Measurements from ENCODE around the gene LRR1. TPM values are rescaled to one million over a fixed set of nuclear protein-coding genes. Genes with fewer than 3 reads are reported as not detected.

The LRR1 gene, protein sequence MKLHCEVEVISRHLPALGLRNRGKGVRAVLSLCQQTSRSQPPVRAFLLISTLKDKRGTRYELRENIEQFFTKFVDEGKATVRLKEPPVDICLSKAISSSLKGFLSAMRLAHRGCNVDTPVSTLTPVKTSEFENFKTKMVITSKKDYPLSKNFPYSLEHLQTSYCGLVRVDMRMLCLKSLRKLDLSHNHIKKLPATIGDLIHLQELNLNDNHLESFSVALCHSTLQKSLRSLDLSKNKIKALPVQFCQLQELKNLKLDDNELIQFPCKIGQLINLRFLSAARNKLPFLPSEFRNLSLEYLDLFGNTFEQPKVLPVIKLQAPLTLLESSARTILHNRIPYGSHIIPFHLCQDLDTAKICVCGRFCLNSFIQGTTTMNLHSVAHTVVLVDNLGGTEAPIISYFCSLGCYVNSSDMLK
- total RNA-seq (2022; extraction: Qiagen RNA extraction), result 44.4 to 48.2 TPM (median 46.5 TPM) in 5 replicates

DNA sequence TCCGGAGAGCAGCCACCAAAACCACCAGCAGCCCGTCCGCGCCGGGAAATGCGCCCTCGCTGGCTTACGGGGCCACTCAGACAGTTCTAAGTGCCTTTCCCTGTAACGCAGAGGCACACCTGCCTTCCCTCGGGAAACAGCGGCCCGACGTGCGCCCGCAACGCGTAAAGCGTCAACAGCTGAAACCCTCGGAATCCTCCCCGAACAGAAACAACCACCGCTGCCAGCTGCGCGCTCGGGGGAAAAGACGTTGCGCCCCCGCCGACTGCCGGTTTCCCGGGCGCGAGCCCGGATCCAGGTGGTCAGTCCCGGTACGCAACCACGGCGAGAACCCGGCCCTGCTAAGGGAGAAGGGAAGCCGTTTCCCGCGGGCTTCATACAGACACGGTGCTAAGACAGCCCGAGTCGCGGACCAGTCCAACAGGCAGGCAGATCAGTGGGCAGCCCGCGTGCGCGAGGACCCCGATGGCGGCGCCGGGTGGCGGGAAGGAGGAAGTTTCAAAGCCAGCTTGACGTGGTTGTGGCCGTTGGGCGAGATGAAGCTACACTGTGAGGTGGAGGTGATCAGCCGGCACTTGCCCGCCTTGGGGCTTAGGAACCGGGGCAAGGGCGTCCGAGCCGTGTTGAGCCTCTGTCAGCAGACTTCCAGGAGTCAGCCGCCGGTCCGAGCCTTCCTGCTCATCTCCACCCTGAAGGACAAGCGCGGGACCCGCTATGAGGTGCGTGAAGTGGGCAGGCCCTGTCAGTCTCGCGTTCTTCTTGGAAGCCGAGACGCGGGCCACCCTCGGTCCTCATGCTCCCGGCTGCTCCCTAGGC lies at the start of gene LRR1:
Gene LRR1 (plus strand): TSS at position 456 of the 816 bp plus-strand sequence. CDS start 81 bp downstream, at position 537.

DNA sequence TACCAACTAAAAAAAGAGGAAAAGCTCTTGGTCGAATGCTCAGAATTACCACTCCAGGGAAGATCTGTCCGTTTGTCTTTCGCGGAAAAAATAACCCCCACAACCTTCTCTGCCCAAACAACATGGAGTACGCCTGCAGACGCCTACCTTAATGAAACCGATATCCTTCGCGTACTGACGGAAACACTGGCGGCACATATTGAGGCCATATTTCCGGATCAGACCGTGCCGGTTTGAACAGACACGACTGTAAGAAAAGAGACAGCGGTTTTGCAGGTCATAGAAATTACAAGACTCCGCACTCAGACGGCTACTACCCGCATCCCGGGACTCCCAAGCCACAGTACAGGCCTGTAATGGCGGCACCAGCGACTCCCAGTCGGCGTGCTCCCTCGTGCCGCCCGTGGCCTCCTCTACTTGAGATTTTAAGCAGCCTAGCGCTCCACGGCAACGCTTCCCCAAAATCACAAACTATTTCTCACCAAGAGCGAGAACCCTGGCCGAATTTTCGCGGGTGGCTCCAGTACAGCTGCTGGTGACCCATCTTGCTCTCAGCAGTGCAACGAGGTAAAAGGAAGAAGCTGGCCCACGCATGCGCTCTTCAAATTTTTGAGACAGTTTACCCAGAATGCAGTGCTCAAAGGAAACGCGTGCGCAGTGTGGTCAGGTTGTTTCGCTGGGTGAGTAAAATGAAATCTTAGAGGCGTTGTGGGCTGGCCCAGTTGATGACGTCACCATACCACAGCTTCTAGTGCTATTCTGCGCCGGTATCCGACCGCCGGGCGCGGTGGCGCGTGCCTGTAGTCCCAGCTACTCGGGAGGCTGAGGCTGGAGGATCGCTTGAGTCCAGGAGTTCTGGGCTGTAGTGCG lies 12.7 kb upstream of the LRR1 start, which contains the start of gene RPS29:
Gene RPS29 (minus strand): TSS at position 578 of the 870 bp plus-strand sequence. CDS start 34 bp downstream, at position 544.

DNA sequence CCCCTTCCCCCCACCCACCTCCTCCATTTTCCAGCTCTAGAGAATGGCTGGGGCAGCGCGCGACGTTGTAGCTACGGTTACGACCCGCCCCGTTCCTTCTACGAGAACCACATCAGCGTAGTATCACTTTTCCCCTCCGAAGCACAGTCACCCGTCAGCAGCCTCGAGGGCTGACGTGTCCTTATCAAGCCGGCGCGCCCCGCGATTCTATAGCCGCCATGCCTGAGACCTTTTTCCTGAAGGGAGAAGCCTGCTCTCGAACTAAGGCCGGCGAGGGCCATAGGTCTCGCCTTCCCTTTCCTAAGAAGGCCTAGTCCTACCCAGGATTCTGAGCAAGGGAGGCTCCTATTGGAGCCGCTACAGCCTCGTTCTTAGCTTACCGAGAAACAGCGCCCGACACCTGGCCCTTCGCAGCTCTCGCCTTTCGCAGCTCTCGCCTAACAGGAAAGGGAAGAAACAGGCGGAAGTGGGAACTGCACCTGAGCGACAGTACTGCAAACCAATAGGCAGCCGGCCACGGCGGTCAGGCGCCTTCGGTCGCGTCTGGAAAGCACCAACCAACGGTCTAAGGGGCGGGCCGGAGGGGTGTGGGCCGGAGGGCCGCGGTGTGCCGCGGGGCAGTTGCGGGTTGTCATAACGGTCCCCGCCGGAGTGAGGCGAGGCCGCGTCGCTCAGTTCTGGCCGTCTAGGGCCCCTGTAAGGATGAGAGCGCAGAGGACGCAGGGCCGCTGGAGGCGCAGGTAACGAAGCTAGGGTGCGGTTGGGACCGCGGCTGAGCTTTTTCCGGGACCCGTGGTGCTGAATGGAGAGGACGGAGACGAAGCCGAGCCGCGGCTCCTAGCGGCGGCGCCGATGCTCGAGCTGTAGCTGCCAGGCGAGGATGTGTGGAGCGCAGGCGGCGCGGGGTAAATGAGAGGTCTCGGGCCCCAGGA lies 21.7 kb downstream of the LRR1 start, which contains the start of the genes MGAT2 and RPL36AL:
Gene MGAT2 (plus strand): TSS at position 618 of the 932 bp plus-strand sequence. CDS start 470 bp downstream, outside the sequence.
Gene RPL36AL (minus strand): TSS at position 445 of the 932 bp plus-strand sequence. CDS start 1,522 bp downstream, outside the sequence.

DNA sequence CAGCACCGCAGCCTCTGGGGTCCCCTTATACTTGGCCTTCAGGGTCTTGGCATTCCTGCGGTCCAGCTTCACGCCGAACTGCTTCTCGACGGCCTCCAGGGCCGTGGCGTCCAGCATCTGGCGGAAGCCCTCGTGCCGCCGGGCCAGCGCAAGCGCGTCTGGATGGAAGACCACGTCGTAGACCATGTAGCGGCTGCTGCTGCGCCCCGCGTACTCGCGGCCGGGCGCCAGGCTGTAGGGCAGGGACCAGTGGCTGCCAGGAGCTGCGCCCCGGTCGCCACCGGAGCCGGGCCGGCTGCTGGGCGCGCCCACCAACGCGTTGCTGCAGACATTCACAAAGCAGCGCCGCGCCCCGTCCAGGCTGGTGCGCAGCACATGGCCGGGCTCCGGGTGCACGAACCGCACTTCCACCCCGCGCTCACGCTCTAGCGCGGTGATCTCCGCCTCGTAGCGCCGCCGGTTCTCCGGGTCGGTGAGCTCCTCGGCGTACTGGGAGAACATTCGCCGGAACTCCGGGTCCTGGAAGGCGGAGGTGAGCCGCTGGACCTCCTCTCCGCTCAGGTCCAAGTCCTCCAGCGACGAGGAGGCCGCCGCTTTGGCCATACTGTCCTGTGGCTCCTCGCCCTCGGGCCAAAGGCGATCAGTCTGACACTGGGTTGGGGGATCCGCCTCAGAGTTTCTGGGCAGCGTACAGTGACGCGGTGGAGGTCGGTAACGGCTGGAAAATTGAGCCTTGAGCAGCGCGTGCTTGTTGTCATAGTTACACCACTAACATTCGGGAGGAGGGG lies 36.0 kb downstream of the LRR1 start, which contains the start of gene DNAAF2:
Gene DNAAF2 (minus strand): TSS at position 698 of the 788 bp plus-strand sequence. CDS start 95 bp downstream, at position 603.

Other genes starting within 250 kb of the LRR1 start
- gene RPS29, start 12.6 kb upstream of the LRR1 start, total RNA-seq (2022; extraction: Qiagen RNA extraction), result 3,276 to 5,293 TPM (median 3,450 TPM) in 5 replicates
- 409 to 557 TPM (median 413 TPM) in 5 replicates for gene RPL36AL, start 21.7 kb downstream of the LRR1 start, total RNA-seq (2022; extraction: Qiagen RNA extraction)
- 45.5 to 54.5 TPM (median 52.5 TPM) in 5 replicates for gene MGAT2, start 21.9 kb downstream of the LRR1 start, total RNA-seq (2022; extraction: Qiagen RNA extraction)
- gene DNAAF2, start 36.3 kb downstream of the LRR1 start, total RNA-seq (2022; extraction: Qiagen RNA extraction), result 10.8 to 12.6 TPM (median 11.4 TPM) in 5 replicates
- gene POLE2, start 89.3 kb downstream of the LRR1 start, total RNA-seq (2022; extraction: Qiagen RNA extraction), result 12.2 to 15.7 TPM (median 13.4 TPM) in 5 replicates
- gene KLHDC1, start 94.2 kb downstream of the LRR1 start, total RNA-seq (2022; extraction: Qiagen RNA extraction), result 0.23 to 0.48 TPM (median 0.41 TPM) in 5 replicates
- 29.7 to 32.9 TPM (median 32.4 TPM) in 5 replicates for gene KLHDC2, start 169.2 kb downstream of the LRR1 start, total RNA-seq (2022; extraction: Qiagen RNA extraction)

All from A549 treated with dexamethasone at 1 μM for 4 hours (cell line).